ENCODE data around the gene KCNN3.

GRCh38 chr1:154716011-154716410 is 154.1 kb downstream of the KCNN3 start:
- TF ChIP-seq CTCF (conservative IDR thresholded peaks at IDR 0.05; ENCODE audit: low read depth, low read length): no peak
- no peak for TF ChIP-seq EZH2 (IDR thresholded peaks at IDR 0.05; ENCODE audit: borderline replicate concordance, low read depth, low read length, poor library complexity, severe bottlenecking)
